HT1080 (cell line): ENCODE data around the gene KRTAP2-4. TPM values are rescaled to one million over a fixed set of nuclear protein-coding genes. Genes with fewer than 3 reads are reported as not detected.
"Not testable (repeated sequence)": the region's sequence is repeated elsewhere in the genome, so short reads cannot be mapped to it uniquely, and the experiment has no call there.

Experiments
- DNase-seq: peaks from one replicate; pipeline ENCODE4 v3.0.0-alpha.2; 2015; ENCODE audit warnings: low read depth
- total RNA-seq: library from RNA; depleted of rRNA; stranded (reverse); fragments of >200 nt; shearing (Covaris generic); gene quantifications from 2 replicates; pipeline ENCODE4 v1.2.3, GENCODE V29; 2014; rRNA removed

Gene KRTAP2-4
- total RNA-seq, 1 experiment from 2014 or later: not detected

DNA sequence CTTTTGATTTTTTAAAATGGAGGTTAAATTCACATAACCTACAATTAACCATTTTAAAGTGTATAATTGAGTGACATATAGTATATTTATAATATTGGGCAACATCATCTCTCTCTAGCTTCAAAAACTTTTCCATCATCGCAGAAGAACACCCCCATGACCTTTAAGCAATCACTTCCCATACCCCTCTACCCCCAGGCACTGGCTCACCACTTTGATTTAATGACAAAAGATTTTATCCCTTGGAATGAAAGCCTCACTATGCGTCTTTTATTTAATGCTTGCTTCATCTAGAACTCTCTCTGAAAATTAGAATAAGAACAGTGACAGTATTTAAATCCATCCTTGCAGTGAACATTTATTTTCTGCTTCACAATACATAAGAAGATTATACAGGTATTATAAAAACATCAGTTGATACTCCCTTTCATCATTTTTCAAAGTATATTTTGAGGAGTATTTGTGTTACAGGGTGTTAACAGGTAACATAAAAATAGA lies 27.8 kb downstream of the KRTAP2-4 start:
- DNase-seq: no peak

DNA sequence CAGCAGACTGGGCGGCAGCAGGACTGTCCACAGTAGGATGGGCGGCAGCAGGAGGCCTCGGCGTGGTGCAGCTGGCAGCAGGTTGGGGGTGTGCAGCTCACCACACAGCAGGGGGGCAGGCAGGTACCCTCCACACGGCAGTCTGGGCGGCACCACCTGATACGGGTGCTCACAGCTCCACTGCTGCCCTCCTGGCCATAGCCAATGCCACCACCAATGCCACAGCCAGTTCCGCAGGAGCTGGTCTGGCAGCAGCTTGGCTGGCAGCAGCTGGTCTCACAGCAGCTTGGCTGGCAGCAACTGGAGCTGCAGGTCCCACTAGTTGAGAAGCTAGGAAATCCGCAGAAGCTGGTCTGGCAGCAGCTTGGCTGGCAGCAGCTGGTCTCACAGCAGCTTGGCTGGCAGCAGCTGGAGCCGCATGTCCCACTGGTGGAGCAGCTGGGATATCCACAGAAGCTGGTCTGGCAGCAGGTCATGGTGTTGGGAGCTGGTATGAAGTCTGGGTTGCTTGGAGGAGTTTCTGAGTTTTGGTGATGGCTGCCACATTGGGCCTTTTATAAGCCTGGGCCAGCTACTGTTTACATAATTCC lies 31.2 kb downstream of the KRTAP2-4 start, which contains the start of gene KRTAP1-3:
Gene KRTAP1-3 (minus strand): TSS at position 529 of the 590 bp plus-strand sequence. CDS start 53 bp downstream, at position 476.
- DNase-seq: not testable (repeated sequence)

DNA sequence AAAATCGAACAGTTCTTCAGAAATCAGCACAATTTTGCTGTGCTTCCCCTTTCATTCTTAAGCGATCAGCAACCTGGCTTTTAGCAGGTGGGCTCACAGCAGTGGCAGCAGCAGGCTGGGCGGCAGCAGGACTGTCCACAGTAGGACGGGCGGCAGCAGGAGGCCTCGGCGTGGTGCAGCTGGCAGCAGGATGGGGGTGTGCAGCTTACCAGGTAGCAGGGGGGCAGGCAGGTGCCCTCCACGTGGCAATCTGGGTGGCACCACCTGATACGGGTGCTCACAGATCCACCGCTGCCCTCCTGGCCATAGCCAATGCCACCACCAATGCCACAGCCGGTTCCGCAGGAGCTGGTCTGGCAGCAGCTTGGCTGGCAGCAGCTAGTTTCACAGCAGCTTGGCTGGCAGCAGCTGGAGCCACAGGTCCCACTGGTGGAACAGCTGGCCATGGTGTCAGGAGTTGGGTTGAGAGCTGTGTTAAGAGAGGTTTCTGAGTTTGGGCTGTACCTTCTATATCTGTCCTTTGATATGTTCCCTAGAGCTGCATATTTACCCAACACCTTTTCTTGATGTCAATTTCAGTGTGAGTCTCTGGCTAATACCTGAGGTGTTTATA lies 35.9 kb downstream of the KRTAP2-4 start, which contains the start of gene KRTAP1-4:
Gene KRTAP1-4 (minus strand): TSS at position 563 of the 613 bp plus-strand sequence. CDS start 117 bp downstream, at position 446.
- DNase-seq: no peak

DNA sequence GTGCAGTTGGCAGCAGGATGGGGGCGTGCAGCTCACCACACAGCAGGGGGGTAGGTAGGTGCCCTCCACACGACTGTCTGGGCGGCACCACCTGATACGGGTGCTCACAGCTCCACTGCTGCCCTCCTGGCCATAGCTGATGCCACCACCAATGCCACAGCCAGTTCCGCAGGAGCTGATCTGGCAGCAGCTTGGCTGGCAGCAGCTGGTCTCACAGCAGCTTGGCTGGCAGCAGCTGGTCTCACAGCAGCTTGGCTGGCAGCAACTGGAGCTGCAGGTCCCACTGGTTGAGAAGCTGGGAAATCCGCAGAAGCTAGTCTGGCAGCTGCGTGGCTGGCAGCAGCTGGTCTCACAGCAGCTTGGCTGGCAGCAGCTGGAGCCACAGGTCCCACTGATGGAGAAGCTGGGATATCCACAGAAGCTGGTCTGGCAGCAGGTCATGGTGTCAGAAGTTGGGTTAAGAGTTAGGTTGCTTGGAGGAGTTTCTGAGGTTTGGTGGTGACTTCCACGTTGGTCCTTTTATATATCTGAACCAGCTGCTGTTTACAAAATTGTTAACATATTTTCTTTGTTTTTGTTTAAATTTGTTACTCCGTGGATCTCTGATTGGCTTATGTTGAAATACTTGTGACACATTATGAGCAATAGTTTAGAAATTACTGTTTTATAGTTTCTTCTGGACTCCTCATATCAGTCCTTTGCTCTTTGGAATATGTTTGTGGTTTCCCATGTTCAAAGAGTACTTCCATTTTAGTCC lies 38.8 kb downstream of the KRTAP2-4 start, which contains the start of gene KRTAP1-5:
Gene KRTAP1-5 (minus strand): TSS at position 494 of the 757 bp plus-strand sequence. CDS start 53 bp downstream, at position 441.
- DNase-seq: no peak

DNA sequence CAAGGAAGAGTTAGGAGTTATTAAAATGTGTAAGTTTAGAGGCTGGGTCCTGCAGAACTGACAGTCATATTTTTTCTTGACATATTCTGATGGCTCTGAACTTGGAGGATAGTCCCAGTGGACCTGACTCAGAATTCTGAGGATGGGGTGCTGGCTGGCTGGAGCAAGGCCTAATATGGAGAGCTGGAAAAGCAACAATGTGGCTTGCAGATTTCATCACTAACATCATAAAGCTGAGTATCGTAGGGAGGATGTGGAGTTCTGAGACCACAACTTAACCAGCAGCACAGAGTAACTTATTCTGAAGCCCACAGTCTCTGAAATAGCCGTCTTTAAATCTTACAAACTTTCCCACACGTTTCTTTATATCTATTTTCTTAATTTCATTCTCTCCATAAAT lies 41.0 kb downstream of the KRTAP2-4 start:
- DNase-seq: no peak

DNA sequence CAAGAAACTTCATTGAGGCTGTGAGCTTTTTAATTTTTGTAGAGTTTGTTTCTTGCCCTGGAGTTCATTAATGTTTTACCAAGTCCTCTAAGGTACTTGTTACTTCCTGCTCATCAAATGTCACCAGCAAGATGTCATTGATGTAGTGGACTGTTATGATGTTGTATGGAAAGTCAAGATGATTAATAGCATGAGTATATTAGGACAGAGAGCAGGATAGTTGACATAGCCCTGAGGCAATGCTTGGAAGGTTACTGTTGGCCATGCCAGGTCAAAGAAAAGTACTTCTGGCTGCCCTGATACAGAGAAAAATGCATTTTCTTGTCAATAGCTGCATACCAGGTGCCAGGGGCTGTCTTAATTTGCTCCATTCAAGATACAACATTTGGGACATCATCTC lies 45.3 kb downstream of the KRTAP2-4 start:
- DNase-seq: no peak

DNA sequence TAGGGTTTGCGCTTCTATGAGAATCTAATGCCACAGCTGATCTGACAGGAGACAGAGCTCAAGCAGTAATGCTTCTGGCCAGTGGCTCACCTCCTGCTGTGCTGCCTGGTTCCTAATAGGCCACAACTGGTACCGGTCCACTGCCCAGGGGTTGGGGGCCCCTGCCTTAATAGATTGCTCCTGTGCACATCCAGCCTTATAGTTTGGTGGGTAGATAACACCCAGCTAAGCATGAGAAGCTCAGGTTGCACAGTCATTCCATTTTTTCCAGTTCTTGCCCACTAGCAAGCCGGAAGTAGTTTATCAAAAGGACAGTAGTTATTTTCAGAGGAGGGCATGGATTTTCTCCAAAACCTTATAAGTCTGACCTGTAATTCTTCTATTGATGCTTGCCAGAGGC lies 46.3 kb downstream of the KRTAP2-4 start:
- no peak for DNase-seq

DNA sequence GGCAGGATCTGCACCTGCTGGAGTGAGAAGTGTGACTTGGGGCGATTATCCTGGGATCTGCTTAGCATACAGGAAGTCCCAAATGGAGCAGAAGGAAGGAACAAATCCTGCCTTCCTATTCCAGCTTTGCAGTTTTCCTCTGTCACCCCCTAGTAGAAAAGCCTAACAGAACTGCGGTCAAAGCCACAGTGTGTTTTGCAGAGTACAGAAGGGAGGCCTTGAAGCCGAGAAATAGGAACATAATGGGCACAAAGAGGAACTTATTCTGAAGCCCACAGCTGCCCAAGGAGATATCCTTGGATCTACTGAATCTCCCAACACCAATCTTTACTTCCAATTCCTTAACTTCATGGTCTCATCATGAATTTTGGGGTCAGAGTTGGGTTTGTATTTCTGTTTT lies 47.1 kb downstream of the KRTAP2-4 start:
- no peak for DNase-seq

DNA sequence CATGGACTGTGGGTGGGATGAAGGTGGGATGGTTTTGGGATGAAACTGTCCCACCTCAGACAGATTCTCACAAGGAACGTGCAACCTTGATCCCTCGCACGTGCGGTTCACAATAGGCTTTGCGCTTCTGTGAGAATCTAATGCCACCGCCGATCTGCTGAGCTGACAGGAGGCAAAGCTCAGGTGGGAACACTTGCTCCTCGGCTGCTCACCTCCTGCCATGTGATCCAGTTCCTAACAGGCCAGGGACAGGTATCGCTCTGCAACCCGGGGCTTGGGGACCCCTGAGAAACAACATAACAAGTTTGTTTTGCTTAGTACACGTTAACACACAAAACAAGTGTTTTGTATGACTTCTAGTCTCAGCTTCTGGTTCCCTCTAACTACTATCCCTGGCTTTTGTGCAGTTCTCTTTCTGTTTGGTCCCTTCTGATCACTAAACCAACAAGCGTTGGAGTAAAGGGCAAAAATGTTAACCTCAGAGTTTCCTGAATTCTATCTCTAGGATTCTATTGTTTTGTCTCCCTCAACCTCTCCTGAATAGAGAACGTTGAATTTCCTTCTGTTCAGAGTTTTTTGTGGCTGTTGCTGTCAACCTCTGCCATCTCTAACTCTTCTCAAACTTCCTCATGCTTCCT lies 49.0 kb downstream of the KRTAP2-4 start:
- no peak for DNase-seq

DNA sequence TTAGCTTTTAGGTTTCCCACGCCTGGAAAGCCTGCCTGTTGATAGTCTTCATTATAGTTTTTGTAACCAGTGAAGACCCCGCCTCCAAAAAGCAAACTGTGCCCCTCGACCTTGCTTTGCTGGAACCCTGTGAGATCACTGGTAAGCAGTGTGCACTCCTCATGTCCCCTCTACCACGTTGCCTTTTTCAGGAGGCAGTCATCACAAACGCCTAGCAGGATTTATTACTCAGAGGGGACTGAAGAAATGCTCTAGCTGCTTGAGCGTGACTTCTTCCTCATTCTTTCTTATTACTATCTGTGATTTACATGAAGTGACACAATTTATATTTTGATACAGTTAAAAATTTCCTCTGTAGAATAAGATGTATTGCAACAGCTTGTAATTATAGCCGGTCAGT lies 50.2 kb downstream of the KRTAP2-4 start:
- no peak for DNase-seq

Other genes starting within 250 kb of the KRTAP2-4 start
- gene KRT10, start 243.3 kb downstream of the KRTAP2-4 start, total RNA-seq: 24.0 and 32.4 TPM in 2 replicates
- gene KRT12, start 198.7 kb downstream of the KRTAP2-4 start, total RNA-seq: not detected in 2 replicates
- not detected in 2 replicates for gene KRT20, start 180.6 kb downstream of the KRTAP2-4 start, total RNA-seq
- gene KRT23, start 128.2 kb downstream of the KRTAP2-4 start, total RNA-seq: 0.33 TPM in 1 of 2 replicates, not detected in the other
- gene KRT39, start 98.9 kb downstream of the KRTAP2-4 start, total RNA-seq: not detected in 2 replicates
- not detected in 2 replicates for gene KRT40, start 81.6 kb downstream of the KRTAP2-4 start, total RNA-seq
- not detected in 2 replicates for gene KRTAP3-3, start 71.7 kb downstream of the KRTAP2-4 start, total RNA-seq
- gene KRTAP3-2, start 66.0 kb downstream of the KRTAP2-4 start, total RNA-seq: not detected in 2 replicates
- not detected in 2 replicates for gene KRTAP3-1, start 56.8 kb downstream of the KRTAP2-4 start, total RNA-seq
- not detected in 2 replicates for gene KRTAP1-5, start 38.7 kb downstream of the KRTAP2-4 start, total RNA-seq
- not detected in 2 replicates for gene KRTAP1-4, start 35.7 kb downstream of the KRTAP2-4 start, total RNA-seq
- gene KRTAP1-3, start 31.0 kb downstream of the KRTAP2-4 start, total RNA-seq: not detected in 2 replicates
- gene KRTAP1-1, start 24.4 kb downstream of the KRTAP2-4 start, total RNA-seq: not detected in 2 replicates
- gene KRTAP2-1, start 18.6 kb downstream of the KRTAP2-4 start, total RNA-seq: 2.0 TPM in 1 of 2 replicates, not detected in the other
- not detected in 2 replicates for gene KRTAP2-2, start 10.6 kb downstream of the KRTAP2-4 start, total RNA-seq
- gene KRTAP2-3, start 5.8 kb downstream of the KRTAP2-4 start, total RNA-seq: 1.2 and 6.2 TPM in 2 replicates
- gene KRTAP4-7, start 18.3 kb upstream of the KRTAP2-4 start, total RNA-seq: not detected in 2 replicates
- not detected in 2 replicates for gene KRTAP4-8, start 32.3 kb upstream of the KRTAP2-4 start, total RNA-seq
- not detected in 2 replicates for gene KRTAP4-16, start 36.3 kb upstream of the KRTAP2-4 start, total RNA-seq
- 0.29 and 0.57 TPM in 2 replicates for gene KRTAP4-9, start 39.5 kb upstream of the KRTAP2-4 start, total RNA-seq
- not detected in 2 replicates for gene KRTAP4-11, start 52.5 kb upstream of the KRTAP2-4 start, total RNA-seq
- gene KRTAP4-12, start 58.3 kb upstream of the KRTAP2-4 start, total RNA-seq: not detected in 2 replicates
- gene KRTAP4-6, start 74.7 kb upstream of the KRTAP2-4 start, total RNA-seq: not detected in 2 replicates
- not detected in 2 replicates for gene KRTAP4-5, start 83.9 kb upstream of the KRTAP2-4 start, total RNA-seq
- gene KRTAP4-4, start 94.9 kb upstream of the KRTAP2-4 start, total RNA-seq: not detected in 2 replicates
- not detected in 2 replicates for gene KRTAP4-3, start 102.3 kb upstream of the KRTAP2-4 start, total RNA-seq
- gene KRTAP4-2, start 112.3 kb upstream of the KRTAP2-4 start, total RNA-seq: not detected in 2 replicates
- gene KRTAP4-1, start 119.0 kb upstream of the KRTAP2-4 start, total RNA-seq: not detected in 2 replicates
- not detected in 2 replicates for gene KRTAP9-1, start 124.0 kb upstream of the KRTAP2-4 start, total RNA-seq
- gene KRTAP9-2, start 160.8 kb upstream of the KRTAP2-4 start, total RNA-seq: not detected in 2 replicates
- gene KRTAP9-3, start 166.6 kb upstream of the KRTAP2-4 start, total RNA-seq: not detected in 2 replicates
- gene KRTAP9-8, start 172.1 kb upstream of the KRTAP2-4 start, total RNA-seq: not detected in 2 replicates
- not detected in 2 replicates for gene KRTAP9-4, start 183.8 kb upstream of the KRTAP2-4 start, total RNA-seq
- not detected in 2 replicates for gene KRTAP9-9, start 189.5 kb upstream of the KRTAP2-4 start, total RNA-seq
- gene KRTAP9-6, start 199.5 kb upstream of the KRTAP2-4 start, total RNA-seq: not detected in 2 replicates
- gene KRTAP9-7, start 209.8 kb upstream of the KRTAP2-4 start, total RNA-seq: not detected in 2 replicates
- not detected in 2 replicates for gene KRTAP29-1, start 237.0 kb upstream of the KRTAP2-4 start, total RNA-seq
- gene KRTAP16-1, start 243.4 kb upstream of the KRTAP2-4 start, total RNA-seq: not detected in 2 replicates
- not detected in 2 replicates for gene KRTAP17-1, start 249.8 kb upstream of the KRTAP2-4 start, total RNA-seq